H1 (cell line): ENCODE results near the gene TARS2.

Experiments used
- ATF2 ChIP-seq: IDR thresholded peaks from 2 replicates; pipeline ENCODE4 v1.6.1; 2012; ENCODE audit warnings: low read length, inconsistent platforms
- CBX8 ChIP-seq: fragments of 300-800, 300-1000 bp; sonication (generic); IDR thresholded peaks from 2 replicates; pipeline ENCODE4 v1.7.1; 2016; ENCODE audit warnings: low read depth, low read length, borderline replicate concordance
- CTCF ChIP-seq, 3 experiments: IDR thresholded peaks; 1 replicate in 2 of 3; 2 replicates in 1 of 3; pipeline versions ENCODE4 v1.5.1 to v1.6.1; 2011; ENCODE audit warnings: low read length in 3 of 3, mild to moderate bottlenecking in 3 of 3, inconsistent platforms in 2 of 3, low read depth in 1 of 3, moderate library complexity in 1 of 3; ENCODE audit not compliant: insufficient read depth in 1 of 3; ENCODE audit errors: control extremely low read depth in 1 of 3
- EZH2 ChIP-seq: fragments of 200-600 bp; sonication (generic); IDR thresholded peaks from 2 replicates; pipeline ENCODE4 v1.7.1; 2012; ENCODE audit warnings: low read depth, mild to moderate bottlenecking, moderate library complexity, low read length, inconsistent platforms; ENCODE audit not compliant: severe bottlenecking
- JUND ChIP-seq: IDR thresholded peaks from 2 replicates; pipeline ENCODE4 v1.6.1; 2011; ENCODE audit warnings: mild to moderate bottlenecking, improper control_type of control experiment, low read length
- KDM1A ChIP-seq: fragments of 200-600, 300-600 bp; sonication (generic); IDR thresholded peaks from 2 replicates; pipeline ENCODE4 v1.7.1; 2016; ENCODE audit warnings: mild to moderate bottlenecking, low read length, borderline replicate concordance
- PHF8 ChIP-seq: fragments of 200-600 bp; sonication (generic); conservative IDR thresholded peaks from 2 replicates; pipeline ENCODE4 v1.7.1; 2012; ENCODE audit warnings: low read depth, mild to moderate bottlenecking, inconsistent platforms, low read length, moderate library complexity
- POLR2A ChIP-seq, 2 experiments: IDR thresholded peaks; 1 replicate in 1 of 2; 2 replicates in 1 of 2; pipeline ENCODE4 v1.6.1; 2011; ENCODE audit warnings: low read depth in 2 of 2, low read length in 2 of 2, mild to moderate bottlenecking in 2 of 2; ENCODE audit errors: control extremely low read depth in 1 of 2
- POLR2AphosphoS5 ChIP-seq: IDR thresholded peaks from 2 replicates; pipeline ENCODE4 v1.6.1; 2011; ENCODE audit warnings: low read depth, low read length
- SP1 ChIP-seq: IDR thresholded peaks from 2 replicates; pipeline ENCODE4 v1.6.1; 2011; ENCODE audit warnings: low read depth, low read length
- YY1 ChIP-seq: IDR thresholded peaks from 2 replicates; pipeline ENCODE4 v1.6.1; 2011; ENCODE audit warnings: low read depth, mild to moderate bottlenecking, low read length

GRCh38 chr1:150486966-150487762, at the start of gene TARS2:
- peak; percentile 83 for TF ChIP-seq PHF8
- no peak for TF ChIP-seq ATF2
- no peak for TF ChIP-seq CTCF (IDR thresholded peaks at IDR 0.05; ENCODE audit: control extremely low read depth in 1 of 3, insufficient read depth in 1 of 3, low read depth in 1 of 3, low read length in 3 of 3)
- TF ChIP-seq YY1: peak; percentile 82
- peak; percentile 25; the same call in 1 of the 2 replicates for TF ChIP-seq JUND
- no peak for TF ChIP-seq EZH2
- TF ChIP-seq POLR2A (IDR thresholded peaks at IDR 0.05; ENCODE audit: control extremely low read depth in 1 of 2, low read depth in 2 of 2, low read length in 2 of 2): peak; percentile 83 to 96
- TF ChIP-seq CBX8: no peak
- TF ChIP-seq POLR2AphosphoS5: peak; percentile 97
- peak; percentile 100 for TF ChIP-seq SP1
- no peak for TF ChIP-seq KDM1A
